ENCODE results near the gene CFC1B.
"Not testable (repeated sequence)": the region's sequence is repeated elsewhere in the genome, so short reads cannot be mapped to it uniquely, and the experiment has no call there.

CFC1B gene

DNA sequence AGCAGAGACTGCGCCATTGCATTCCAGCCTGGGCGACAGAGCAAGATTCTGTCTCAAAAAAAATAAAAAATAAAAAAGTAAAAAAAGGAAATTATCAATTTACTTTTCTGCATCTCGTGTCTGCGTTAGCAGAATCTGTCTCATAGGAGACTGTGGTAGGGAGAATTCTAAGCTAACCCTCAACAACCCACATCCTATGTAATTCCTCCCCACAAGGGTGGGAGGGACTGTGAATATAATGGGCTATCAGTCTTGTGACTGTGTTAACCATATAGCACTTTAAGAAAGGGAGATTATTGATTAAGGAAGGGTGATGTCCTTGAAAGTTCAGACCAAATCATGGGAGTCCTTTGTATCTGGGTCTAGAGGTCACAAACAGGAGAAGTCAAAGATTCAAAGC is 45.1 kb downstream of the CFC1B start:
- DNase-seq (ENCODE audit: low spot score): not testable (repeated sequence)

GRCh38 chr2:130571929-130572328 is 50.9 kb downstream of the CFC1B start:
- DNase-seq (ENCODE audit: low spot score): not testable (repeated sequence)

- not testable (repeated sequence) for DNase-seq (ENCODE audit: low spot score)
Observed at GRCh38 chr2:130574230-130574629, 53.2 kb downstream of the CFC1B start.

GRCh38 chr2:130576209-130576784 is 55.3 kb downstream of the CFC1B start:
- not testable (repeated sequence) for DNase-seq (ENCODE audit: low spot score)

DNA sequence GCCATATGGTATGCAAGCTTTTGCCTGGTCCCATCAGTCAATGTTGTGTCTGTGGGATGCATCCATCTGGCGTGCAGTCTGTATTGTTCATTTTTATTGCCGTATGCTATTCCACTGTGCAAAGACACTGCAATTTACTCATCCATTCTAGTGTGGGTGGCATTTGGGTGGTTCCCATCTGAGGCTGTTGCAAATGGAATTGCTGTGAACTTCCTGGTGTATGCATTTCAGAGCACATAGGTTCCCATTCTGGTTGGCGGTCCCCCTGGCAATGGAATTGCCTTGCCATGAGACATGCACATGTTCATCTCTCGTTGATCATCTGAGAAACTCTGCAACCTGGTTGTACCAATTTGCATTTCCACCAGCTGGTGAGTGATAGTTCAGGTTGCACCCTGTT is 56.5 kb downstream of the CFC1B start:
- not testable (repeated sequence) for DNase-seq (ENCODE audit: low spot score)
